GM19438 (cell line): ENCODE results near the gene AQP7.
"Not testable (repeated sequence)": the region's sequence is repeated elsewhere in the genome, so short reads cannot be mapped to it uniquely, and the experiment has no call there.

Experiments
- ATAC-seq: cut with Tn5 transposase; IDR thresholded peaks from one replicate; pipeline ENCODE4 v1.9.1; 2021; ENCODE audit warnings: low read depth; ENCODE audit not compliant: unreplicated experiment

The AQP7 gene

DNA sequence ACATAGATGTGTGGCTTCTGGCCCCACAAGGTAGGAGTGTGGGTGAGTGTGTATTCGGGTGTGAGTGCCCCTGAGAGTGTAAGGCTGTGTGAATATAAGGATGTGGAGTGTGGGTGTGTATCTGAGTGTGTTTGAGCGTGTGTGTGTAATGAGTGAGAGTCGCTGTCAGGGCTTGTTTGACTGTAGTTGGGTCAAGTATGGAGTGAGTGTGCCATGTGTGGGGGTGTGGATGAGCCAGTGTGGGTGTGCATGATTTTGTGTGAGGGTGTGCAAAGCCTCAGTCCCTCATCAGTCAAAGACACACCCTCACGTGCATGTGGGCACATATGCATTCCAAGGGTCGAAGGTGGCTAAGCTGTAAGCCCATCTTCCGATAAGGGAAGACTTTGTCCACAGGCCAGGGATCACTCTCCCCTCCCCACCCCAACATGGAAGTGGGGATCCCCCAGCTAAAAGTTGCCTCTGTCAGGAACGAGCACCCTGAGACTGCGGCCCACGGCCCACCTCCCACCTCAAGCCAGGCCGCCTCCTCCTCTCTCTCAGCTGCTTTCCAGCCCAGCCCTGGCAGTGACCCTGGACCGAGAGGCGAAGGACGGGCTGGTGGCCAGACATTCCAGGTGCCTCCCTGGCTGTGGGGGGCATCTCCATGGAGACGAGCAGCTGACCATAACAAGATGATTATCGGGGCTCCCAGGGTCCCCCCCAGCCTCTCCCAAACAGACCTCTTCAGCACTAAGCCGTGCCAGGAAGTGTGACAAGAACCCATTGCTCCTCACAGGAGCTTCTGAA, 32.1 kb upstream of the AQP7 start:
- ATAC-seq: no peak

DNA sequence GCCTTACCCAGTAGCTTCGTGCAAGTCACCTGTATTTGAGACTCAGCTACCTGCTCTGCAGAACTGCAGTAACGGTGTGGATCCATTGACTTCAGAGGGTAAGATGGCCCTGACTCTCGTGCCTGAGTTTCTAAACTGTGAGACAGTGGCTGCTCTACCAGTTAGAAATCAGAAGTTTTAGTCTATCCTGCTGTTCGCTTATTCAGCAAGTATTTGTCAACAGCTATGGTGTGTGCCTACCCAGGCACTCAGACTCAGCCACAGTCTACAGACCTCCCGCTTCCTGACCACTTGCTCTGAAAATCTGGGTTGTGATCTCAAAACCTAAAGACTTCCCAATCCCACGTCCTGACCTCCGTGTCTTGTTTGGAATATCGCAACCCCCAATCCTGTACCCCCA, 31.5 kb upstream of the AQP7 start:
- ATAC-seq: no peak

DNA sequence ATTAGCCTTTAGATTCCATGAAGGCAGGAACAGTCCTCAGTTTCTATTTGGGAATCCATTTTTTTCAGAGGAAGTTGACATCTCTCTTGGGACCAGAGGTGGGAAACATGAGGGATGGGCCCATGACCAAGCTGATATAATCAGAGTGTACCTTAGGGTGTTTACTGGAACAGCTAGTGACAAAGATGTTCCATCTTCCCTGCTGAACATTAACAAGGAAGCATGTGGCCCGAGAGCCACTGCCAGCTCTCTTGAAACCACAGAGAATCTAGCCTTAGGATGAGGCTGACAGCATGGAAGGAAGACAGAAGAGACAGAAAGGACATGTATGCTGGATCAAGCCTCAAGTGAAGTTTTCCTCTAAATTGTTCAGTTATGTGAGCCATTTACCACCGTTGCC, 29.1 kb upstream of the AQP7 start:
- no peak for ATAC-seq

DNA sequence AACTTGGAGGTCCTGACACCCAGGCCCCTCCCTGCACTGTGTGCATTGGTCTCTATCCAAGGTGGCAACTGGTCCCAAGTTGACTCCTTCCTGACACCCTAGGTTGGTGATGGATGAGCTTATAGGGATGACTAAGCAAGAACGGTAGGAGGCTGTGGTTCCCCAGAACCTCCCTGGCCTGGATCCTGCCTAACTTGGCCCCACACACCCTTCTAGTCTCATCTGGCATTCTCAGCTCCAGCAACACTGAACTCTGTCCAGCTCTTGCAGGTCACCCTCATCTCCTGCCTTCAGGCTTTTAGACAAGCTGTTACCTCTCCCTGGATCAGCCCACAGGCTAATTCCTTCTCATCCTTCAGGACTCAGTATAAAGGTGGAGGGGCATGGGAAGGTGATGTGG, 28.6 kb upstream of the AQP7 start:
- ATAC-seq: no peak

DNA sequence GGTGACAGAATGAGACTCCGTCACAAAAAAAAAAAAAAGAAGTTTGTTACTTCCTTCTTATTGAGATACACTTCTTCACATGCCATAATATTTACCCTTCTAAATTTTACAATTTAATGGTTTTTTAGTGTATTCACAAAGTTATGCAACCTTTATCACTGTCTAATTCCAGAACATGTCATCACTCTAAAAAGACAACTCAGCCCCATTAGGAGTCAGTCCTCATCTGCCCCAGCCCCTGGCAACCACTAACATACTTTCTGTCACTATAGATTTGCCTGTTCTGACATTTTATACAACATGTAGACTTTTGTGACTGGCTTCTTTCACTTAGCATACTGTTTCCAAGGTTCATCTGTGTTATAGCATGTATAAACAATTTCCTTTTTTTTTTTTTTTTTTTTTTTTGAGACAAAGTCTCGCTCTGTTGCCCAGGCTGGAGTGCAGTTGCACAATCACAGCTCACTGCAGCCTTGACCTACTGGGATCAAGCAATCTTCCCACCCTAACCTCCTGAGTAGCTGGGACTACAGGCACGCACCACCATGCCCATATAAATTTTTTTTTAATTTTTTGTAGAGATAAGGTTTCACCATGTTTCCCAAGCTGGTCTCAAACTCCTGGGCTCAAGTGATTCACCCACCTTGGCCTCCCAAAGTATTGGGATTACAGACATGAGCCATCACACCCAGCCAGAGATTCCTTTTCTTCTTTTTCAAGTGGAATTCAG, 27.1 kb upstream of the AQP7 start:
- no peak for ATAC-seq

DNA sequence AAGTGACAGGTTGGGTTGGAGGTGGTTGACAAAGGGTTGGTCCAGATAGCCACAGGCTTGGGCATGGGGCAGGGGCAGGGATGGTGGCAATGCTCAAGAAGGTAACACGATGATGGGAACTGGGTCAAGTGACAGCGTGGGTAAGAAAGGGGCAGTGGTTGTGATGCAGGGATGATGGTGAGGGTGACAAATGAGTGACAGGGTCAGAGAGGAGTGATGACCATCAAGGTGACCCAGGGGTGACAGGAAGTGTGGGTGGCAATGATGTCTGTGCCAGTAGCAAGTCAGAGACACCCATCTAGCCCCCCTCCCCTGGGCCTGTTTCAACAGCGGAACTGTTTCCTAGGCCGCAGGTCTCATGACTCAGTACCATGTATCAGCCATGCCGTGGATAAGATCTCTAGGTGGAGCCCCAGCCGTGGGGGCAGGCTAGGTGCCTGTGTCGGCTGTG, 24.5 kb upstream of the AQP7 start:
- ATAC-seq: no peak

DNA sequence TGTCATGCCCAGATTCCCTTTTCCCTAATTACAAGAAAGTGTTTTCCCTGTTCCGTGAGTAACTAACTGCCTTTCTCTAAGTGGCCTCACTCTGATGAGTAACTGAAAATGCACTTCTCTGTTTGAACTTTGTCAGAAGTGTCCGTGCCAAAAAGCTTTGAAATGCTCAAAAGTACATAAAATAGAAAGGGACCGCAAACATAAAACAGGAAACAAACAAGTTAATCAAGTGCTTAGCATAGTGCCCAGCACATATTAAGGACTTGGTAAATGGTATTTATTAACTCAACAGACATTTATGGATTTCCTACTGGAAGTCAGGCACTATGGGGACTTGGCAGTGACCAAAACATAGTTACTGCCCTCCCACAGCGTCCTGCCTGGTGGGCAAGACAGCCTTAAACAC, 22.8 kb upstream of the AQP7 start:
- no peak for ATAC-seq

DNA sequence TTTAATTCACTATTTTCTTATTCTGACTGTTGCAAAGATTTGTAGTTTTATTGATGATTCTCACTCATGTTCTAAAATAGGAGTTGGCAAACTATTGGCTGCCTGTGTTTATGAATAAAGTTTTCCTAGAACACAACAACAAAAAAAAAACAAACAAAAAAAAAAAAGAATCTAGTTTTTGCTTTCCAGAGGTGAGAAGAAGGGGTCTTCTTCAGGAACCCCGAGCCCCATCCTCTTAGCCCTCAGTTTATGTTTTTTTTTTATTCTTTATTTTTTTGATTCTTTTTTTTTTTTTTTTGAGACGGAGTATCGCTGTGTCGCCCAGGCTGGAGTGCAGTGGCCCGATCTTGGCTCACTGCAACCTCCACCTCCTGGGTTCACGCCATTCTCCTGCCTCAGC, 22.1 kb upstream of the AQP7 start:
- not testable (repeated sequence) for ATAC-seq

DNA sequence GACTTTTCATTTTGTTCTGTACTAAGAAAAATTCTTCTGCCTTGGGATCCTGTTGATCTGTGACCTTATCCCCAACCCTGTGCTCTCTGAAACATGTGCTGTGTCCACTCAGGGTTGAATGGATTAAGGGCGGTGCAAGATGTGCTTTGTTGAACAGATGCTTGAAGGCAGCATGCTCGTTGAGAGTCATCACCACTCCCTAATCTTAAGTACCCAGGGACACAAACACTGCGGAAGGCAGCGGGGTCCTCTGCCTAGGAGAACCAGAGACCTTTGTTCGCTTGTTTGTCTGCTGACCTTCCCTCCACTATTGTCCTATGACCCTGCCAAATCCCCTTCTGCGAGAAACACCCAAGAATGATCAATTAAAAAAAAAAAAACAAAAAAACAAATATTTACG, 21.7 kb upstream of the AQP7 start:
- ATAC-seq: not testable (repeated sequence)

DNA sequence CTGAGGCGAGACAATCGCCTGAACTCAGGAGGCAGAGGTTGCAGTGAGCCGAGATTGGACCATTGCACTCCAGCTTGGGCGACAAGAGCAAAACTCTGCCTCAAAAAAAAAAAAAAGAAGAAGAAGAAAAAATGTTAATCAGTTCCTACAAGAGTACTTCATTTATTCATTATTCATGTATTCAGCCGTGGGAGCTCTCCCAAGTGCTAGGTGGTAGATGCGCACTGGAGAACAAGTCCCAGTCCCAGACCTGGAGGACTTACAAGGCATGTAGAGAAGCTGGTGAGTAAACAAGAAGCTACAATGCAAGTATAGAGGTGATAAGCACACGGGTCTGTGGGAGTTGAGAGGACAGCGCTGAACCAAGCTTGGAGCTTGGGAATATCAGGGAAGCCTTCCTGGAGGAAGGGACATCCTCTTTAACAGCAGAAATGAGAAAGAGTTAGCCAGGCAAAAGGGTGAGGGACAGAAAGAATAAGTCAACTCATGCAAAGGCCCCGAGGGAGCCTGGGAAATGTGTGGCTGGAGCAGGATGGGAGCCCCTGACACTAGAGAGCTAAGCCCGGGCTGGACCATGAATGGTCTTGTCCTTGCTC, 17.4 kb upstream of the AQP7 start:
- ATAC-seq: no peak

DNA sequence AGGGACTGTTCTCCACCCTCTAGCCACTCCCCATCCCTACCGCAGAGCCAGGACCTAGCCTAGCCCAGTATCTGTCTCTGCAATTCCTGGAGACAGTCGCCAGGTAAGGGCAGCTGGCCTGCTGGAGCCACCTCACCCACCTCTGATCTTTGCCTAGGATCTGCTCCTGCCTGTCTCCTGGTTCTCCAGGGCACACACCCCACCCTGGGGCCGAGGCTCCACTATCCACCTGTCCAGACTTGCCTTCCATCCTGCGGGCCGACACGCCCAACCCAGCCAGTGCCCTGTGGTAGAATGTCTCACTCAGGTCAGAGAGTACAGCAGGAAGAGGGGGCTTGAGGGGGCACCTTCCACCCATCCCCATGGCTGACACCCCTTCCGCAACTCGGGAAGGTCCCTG, 15.7 kb upstream of the AQP7 start:
- ATAC-seq: no peak

DNA sequence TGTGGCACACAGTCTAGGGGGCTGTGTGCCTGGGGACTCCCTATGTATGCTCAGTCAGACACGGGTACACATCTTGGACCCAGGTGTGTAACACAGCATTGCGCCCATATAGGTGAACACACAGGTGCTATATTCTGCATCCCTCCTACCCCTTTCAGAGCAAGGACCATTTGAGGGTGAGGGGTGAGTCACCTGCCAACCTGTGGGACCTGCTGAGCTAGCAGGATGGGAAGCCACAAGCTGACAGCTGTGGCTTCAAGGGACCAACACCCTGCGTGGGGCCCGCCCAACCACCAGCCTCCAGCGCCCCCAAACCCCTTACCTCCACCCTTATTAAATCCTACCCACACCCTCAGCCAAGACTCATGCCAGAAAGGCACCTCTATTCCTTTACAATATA, 14.6 kb upstream of the AQP7 start:
- no peak for ATAC-seq

DNA sequence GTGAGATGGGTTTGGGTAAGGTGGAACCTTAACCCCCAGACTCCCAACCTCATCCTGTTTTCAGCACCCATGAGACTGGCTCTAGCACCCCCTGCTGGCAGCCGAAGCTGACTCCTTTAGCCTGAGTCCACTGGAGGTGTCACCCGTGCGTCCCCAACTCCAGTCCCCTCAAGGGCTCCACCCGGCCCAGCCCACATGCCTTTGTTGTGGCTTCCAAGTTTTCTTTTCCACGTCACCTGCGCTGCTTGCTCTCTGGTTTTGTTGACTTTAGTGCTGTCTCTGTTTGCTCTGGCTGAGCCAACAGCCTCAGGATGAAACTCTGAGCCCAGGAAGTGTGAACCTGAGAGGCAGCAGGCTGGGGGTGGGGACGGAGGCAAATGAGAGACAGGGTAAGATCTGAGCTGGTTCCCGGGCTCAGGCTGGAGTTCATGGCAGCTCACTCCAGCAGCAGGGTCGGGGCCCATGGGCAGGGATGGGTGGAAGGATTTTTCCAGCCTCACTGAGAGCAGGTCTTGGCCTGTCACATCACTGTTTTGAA, 13.2 kb upstream of the AQP7 start:
- peak; percentile 81 for ATAC-seq

DNA sequence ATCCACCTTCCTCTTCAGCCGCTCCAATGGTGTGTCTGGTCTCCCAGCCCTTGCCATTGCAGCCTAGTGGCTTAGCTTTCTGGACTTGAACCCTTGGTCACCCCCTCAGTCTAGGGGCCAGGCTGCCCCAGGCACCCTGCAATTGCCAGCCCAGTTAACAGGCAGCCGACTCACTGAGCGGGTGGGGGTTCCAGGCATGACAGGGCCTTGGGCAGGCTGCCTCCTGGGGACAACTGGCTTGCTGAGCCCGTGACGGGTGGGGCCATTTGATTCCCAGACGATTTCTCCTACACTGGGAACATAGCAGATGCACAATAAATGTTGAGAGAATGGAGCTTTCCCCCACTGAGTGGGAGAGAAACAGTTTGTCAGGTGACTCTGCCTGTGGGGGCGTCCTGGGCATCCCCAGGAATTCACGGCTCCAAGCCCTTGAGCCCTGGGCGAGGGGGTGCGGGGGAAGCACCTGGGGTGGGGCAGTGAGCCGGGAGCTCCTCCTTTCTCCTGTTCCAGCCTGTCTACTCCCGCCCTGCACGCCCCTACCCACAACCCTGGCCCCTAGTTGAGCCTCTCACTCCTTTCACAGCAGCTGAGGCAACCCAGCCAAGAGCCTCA, 12.6 kb upstream of the AQP7 start:
- ATAC-seq: no peak

DNA sequence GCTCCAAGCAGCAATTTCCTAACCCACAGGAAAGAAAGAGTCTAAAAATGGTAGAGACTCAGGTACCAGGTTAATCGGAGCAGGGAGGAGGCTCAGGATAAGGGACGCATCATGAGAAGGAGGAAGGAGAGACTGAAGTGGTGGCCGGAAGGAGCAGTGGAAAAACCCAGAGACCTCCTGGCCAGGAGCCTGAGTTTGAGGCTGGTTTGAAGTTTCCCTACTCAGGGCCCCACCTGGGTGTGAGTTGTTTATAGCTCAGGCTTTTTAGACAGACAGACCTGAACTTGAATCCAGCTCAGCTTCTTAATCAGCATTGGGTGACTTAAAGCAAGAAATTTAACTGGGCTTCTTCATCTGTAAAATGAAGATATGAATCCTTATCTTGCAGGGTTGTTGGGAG, 11.9 kb upstream of the AQP7 start:
- no peak for ATAC-seq

DNA sequence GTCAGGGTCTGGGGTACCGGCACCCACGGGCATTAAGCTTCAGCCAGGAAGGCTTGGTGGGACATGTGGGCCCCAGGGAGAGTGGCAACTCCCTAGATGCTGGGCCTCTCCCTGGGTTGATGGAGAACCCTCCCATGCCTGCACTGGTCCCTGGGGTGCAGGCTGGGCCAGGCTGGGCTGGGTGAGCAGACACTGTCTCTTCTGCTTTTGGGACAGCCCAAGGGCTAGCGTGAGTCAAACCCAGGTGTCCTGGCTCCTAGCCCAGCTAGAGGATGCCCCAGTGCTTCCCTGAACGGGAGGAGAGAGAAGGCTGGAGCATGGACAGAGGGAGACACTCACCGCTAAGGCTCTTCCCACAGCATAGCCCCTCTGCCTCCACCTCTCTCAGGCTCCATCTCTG, 5.7 kb upstream of the AQP7 start:
- no peak for ATAC-seq

DNA sequence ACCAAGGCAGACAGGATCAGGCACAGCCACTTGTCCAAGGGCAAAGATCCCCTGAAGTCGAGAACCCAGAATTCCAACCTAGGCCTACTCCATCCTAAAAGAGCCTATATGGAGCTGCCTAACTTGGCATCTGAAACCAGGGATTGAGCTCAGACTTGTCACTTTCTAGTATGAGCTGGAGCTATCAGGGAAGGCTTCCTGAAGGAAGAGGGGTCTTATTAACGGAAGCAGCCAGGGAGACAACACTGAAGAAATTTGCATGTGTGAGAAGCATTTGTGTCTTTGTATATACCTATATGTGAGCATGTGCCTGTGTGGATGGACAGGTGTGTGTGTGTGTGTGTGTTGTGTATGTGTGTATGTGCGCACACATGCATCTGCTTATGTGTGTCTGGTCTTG, 4.7 kb upstream of the AQP7 start:
- ATAC-seq: no peak

DNA sequence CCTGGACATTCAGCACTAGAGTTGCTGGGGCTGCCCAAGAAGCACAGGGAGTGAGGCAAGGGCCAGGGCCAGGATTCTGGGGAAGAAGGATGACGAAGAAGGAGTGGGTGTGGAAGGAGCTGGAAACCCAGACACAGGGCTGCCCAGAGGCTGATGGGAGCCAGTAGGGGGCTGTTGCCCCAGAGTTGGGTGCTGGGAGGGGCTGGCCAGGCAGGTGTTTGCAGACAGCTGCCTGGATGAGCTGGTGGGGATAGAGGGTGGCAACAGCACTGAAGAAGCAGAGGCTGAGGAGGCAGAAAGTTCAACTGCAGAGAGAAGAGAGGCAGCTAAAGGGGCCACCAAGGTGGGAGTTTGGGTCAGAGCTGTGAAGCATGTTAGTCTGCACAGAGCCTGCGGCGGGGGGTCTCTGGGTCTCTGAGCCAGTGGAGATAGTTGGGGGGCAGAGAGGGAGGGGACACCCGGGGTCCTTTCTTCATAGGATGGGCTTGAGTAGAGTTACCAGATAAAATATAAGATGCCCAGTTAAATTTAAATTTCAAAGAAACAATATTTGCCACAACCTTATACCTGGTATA, 2.5 kb upstream of the AQP7 start:
- no peak for ATAC-seq

DNA sequence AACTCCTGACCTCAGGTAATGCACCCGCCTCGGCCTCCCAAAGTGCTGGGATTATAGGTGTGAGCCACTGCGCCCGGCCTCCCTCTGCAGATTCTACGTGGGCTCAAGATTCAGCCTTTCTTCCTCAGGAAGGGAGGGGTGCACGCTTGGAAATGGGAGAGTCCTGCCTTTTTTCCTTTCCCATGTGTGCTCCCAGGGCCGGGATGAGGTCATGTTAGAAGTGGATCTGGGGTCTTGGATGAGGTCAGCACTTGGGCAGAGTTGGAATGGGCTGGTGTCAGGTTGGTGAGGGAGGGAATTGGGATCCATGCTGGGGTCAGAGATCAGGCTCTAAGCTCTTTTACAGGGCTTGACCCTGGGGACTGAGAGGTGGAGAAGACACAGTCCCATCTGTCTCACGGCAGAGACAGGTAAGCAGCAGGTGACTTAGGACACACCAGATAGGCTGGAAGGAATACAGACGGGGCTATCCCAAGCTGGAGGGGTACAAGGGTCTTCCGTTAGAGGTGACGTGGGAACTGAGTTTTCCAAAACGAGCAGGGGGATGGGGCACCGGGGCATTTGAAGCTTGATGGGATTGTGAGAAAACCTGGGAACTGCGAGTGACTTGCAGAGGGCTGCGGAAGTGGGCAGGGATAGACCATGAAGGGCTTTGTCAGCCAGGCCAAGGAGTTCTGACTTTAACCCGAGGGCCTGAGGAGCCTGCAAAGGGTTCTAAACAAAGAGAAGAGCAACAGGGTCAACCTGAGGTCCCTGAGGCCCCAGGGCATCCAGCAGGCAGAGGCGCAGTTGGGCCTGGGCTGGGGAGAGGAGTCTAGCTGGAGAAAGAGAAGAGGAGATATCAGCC, 1.8 kb upstream of the AQP7 start:
- ATAC-seq: no peak

DNA sequence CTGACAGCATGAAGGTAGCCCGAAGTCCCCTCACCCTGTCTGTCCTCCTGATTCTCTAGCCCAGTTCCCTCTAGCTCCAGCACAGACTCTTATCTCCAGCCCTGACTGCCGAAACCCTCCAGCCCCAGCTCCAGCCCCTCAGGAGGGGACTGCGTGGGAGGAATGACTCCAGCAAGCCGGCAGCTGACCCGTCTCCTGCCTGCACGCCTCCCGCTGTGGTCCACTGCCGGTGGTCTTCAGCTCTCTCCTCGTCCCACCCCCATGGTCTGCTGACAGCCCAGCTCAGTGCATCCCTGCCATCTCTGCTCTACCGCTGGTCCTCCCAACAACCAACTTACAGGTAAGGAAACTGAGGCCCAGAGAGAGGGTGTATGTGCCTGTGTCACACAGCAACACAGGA, 559 bp downstream of the AQP7 start:
- ATAC-seq: not testable (repeated sequence)
